Lower lobe of right lung (tissue), 2 donors: ENCODE data around the gene MRPL46. TPM values are rescaled to one million over a fixed set of nuclear protein-coding genes. Genes with fewer than 3 reads are reported as not detected.

Source experiments
- ATAC-seq, 2 donors: fragments of 200-7000 bp; cut with Tn5 transposase; one replicate each; pipeline ENCODE4 v1.9.1; 2020 to 2022; ENCODE audit warnings: mild to moderate bottlenecking in 2 of 2, moderate library complexity in 2 of 2
- DNase-seq: peaks from one replicate; pipeline ENCODE4 v3.0.0-alpha.2; 2020
- H3K27ac ChIP-seq: fragments of 200-600 bp; one replicate; pipeline ENCODE4 v1.8.0; 2022
- H3K27me3 ChIP-seq: fragments of 200-600 bp; one replicate; pipeline ENCODE4 v1.8.0; 2022; ENCODE audit warnings: low read depth
- H3K36me3 ChIP-seq: fragments of 200-600 bp; one replicate; pipeline ENCODE4 v1.8.0; 2022; ENCODE audit warnings: mild to moderate bottlenecking
- H3K4me1 ChIP-seq: fragments of 200-600 bp; one replicate; pipeline ENCODE4 v1.8.0; 2022
- H3K4me3 ChIP-seq: fragments of 200-600 bp; one replicate; pipeline ENCODE4 v1.8.0; 2022; ENCODE audit warnings: mild to moderate bottlenecking
- H3K9me3 ChIP-seq: fragments of 200-600 bp; one replicate; pipeline ENCODE4 v1.8.0; 2022
- CTCF ChIP-seq: fragments of 200-600 bp; IDR thresholded peaks from one replicate; pipeline ENCODE4 v1.8.0; 2022; ENCODE audit warnings: antibody characterized with exemption, mild to moderate bottlenecking
- intact Hi-C: fragments of 100-400 bp; cut with DNase I; formaldehyde crosslinking; loops from one replicate; pipeline ENCODE4 v1.11.0; 2022
- total RNA-seq: library from RNA; stranded (reverse); fragmentation: NEBNext Ultra II Directional; extraction: Animal tissue kit (Norgen Biotek cat#: 25700); gene quantifications from one replicate; pipeline ENCODE4 v1.2.1, GENCODE V29; 2021
- donor health status: DM: no; HTN: yes; CAD: no; lungs with severe emphysema.

The MRPL46 gene
- total RNA-seq, 1 donor from 2014 or later: 15.3 TPM

- H3K9me3 ChIP-seq: no peaks in the 10 kb centered on the region
- intact Hi-C loops: no loop called here
- peak; percentile 47 for TF ChIP-seq CTCF
- ATAC-seq (peak in 1 of 2 donors; percentile 56), DNase-seq (no peak)
- no peak overlapping the region for H3K4me3 ChIP-seq
- H3K4me1 ChIP-seq: peaks cover 7% of the 10 kb centered on the region
- H3K36me3 ChIP-seq: no peaks in the 10 kb centered on the region
- H3K27ac ChIP-seq: no peak overlapping the region
- H3K27me3 ChIP-seq: peaks cover 13% of the 10 kb centered on the region
These were observed 16.9 kb downstream of the MRPL46 start for GRCh38 chr15:88450125-88450798.

GRCh38 chr15:88449581-88449980, 17.6 kb downstream of the MRPL46 start:
- DNase-seq (no peak), ATAC-seq (no peak)
- Histone ChIP-seq H3K36me3 (no peaks in the 10 kb centered on the region), H3K27me3 (peaks cover 13% of the 10 kb centered on the region), H3K4me3 (no peak overlapping the region), H3K27ac (no peak overlapping the region), H3K4me1 (peaks cover under 1% of the 10 kb centered on the region), H3K9me3 (no peaks in the 10 kb centered on the region)
- no peak for TF ChIP-seq CTCF
- intact Hi-C loops: no loop called here

GRCh38 chr15:88448991-88449461, 18.2 kb downstream of the MRPL46 start:
- Histone ChIP-seq H3K36me3 (no peaks in the 10 kb centered on the region), H3K9me3 (peaks cover 3% of the 10 kb centered on the region), H3K27me3 (peaks cover 13% of the 10 kb centered on the region), H3K4me1 (no peaks in the 10 kb centered on the region), H3K27ac (no peak overlapping the region), H3K4me3 (no peak overlapping the region)
- DNase-seq (no peak), ATAC-seq (no peak)
- intact Hi-C loops: no loop called here
- TF ChIP-seq CTCF: no peak

- TF ChIP-seq CTCF: no peak
- DNase-seq: no peak
- Histone ChIP-seq H3K4me1 (no peaks in the 10 kb centered on the region), H3K36me3 (no peaks in the 10 kb centered on the region), H3K9me3 (peaks cover 11% of the 10 kb centered on the region), H3K4me3 (no peak overlapping the region), H3K27me3 (peaks cover 13% of the 10 kb centered on the region), H3K27ac (no peak overlapping the region)
- no peak for ATAC-seq
- intact Hi-C loops: no loop called here
These were observed 19.4 kb downstream of the MRPL46 start for GRCh38 chr15:88447741-88448140.

GRCh38 chr15:88447206-88447605, 20.0 kb downstream of the MRPL46 start:
- no peak for TF ChIP-seq CTCF

More at GRCh38 chr15:88447206-88447605, 20.0 kb downstream of the MRPL46 start:
- DNase-seq (no peak), ATAC-seq (no peak)
- intact Hi-C loops: no loop called here
- Histone ChIP-seq H3K27ac (no peak overlapping the region), H3K9me3 (peaks cover 11% of the 10 kb centered on the region), H3K36me3 (no peaks in the 10 kb centered on the region), H3K4me3 (no peak overlapping the region), H3K4me1 (no peaks in the 10 kb centered on the region), H3K27me3 (peaks cover 13% of the 10 kb centered on the region)
